CD4-positive, alpha-beta T cell (primary cell): ENCODE data around the gene APOA4. TPM values are rescaled to one million over a fixed set of nuclear protein-coding genes. Genes with fewer than 3 reads are reported as not detected.
A peak's percentile ranks its signal among the peaks of the same experiment; 100 is the strongest.

Experiments
- ATAC-seq: fragments of 200-7000 bp; cut with Tn5 transposase; one replicate; pipeline ENCODE4 v1.10.0; 2022; ENCODE audit warnings: mild to moderate bottlenecking; ENCODE audit not compliant: poor library complexity
- CTCF ChIA-PET: fragments of 350-600 bp; sonication (Branson Sonifier 250); formaldehyde crosslinking; loops from one replicate; lab custom pipeline; 2021; ENCODE audit warnings: antibody characterized with exemption, inconsistent platforms; lab: Charles Lee
- POLR2A ChIA-PET: fragments of 350-600 bp; sonication (Branson Sonifier 250); formaldehyde crosslinking; loops from one replicate; lab custom pipeline; 2021; ENCODE audit warnings: antibody characterized with exemption, inconsistent platforms; lab: Charles Lee
- DNase-seq, 14 experiments: peaks; one replicate each; pipeline ENCODE4 v3.0.0-alpha.2; 2013 to 2020; ENCODE audit warnings: mixed read lengths in 2 of 14
- H3K27ac ChIP-seq, 2 donors: one replicate each; pipeline versions ENCODE4 v1.5.1 to v1.7.0; 2013; ENCODE audit warnings: low read length in 2 of 2, low read depth in 1 of 2, mild to moderate bottlenecking in 1 of 2
- H3K27me3 ChIP-seq, 2 experiments: 1 replicate in 1 of 2; 2 replicates in 1 of 2; pipeline versions ENCODE4 v1.6.1 to v1.7.0; 2013; ENCODE audit warnings: low read length in 2 of 2, control low read depth in 1 of 2, mild to moderate bottlenecking in 1 of 2, moderate library complexity in 1 of 2; ENCODE audit not compliant: insufficient read depth in 2 of 2, control insufficient read depth in 1 of 2
- H3K36me3 ChIP-seq: one replicate; pipeline ENCODE4 v1.6.1; 2013; ENCODE audit warnings: low read length, control low read depth; ENCODE audit not compliant: insufficient read depth
- H3K4me1 ChIP-seq: one replicate; pipeline ENCODE4 v1.6.1; 2013; ENCODE audit warnings: low read length, control low read depth; ENCODE audit not compliant: insufficient read depth
- H3K4me3 ChIP-seq: one replicate; pipeline ENCODE4 v1.5.1; 2013; ENCODE audit warnings: mild to moderate bottlenecking, low read length, moderate library complexity
- H3K9me3 ChIP-seq, 2 experiments: 1 replicate in 1 of 2; 2 replicates in 1 of 2; pipeline versions ENCODE4 v1.6.1 to v1.7.0; 2013; ENCODE audit warnings: low read length in 2 of 2, mild to moderate bottlenecking in 2 of 2, control low read depth in 1 of 2, moderate library complexity in 1 of 2; ENCODE audit not compliant: control insufficient read depth in 1 of 2, insufficient read depth in 1 of 2
- H3K27ac Mint-ChIP-seq: one replicate; pipeline ENCODE4 v1.8.0; 2020; ENCODE audit warnings: mixed read lengths
- H3K27me3 Mint-ChIP-seq: one replicate; pipeline ENCODE4 v1.8.0; 2021; ENCODE audit warnings: mixed read lengths
- H3K36me3 Mint-ChIP-seq: one replicate; pipeline ENCODE4 v1.8.0; 2021; ENCODE audit warnings: low read depth, mixed read lengths
- H3K4me1 Mint-ChIP-seq: one replicate; pipeline ENCODE4 v1.8.0; 2021; ENCODE audit warnings: low read depth, mixed read lengths
- H3K4me3 Mint-ChIP-seq: one replicate; pipeline ENCODE4 v1.8.0; 2020; ENCODE audit warnings: mild to moderate bottlenecking, mixed read lengths
- H3K9me3 Mint-ChIP-seq: one replicate; pipeline ENCODE4 v1.8.0; 2020; ENCODE audit warnings: mixed read lengths
- intact Hi-C, 2 experiments: fragments of 100-400 bp; cut with DNase I in 1 of 2; cut with micrococcal nuclease in 1 of 2; formaldehyde crosslinking; loops; one replicate each; pipeline versions ENCODE4 v1.15.1 to v1.9.0; 2023 to 2025; cut with DNase I, micrococcal nuclease
- total RNA-seq, 174 experiments: library from RNA in 2 of 174; stranded (reverse) in 2 of 174; gene quantifications; one replicate each; pipeline ENCODE4 v1.2.3 and lab custom pipeline; 2021 to 2026
- TF ChIP-seq, protein P1 (sequence below): fragments of 200-600 bp; IDR thresholded peaks from one replicate; pipeline ENCODE4 v1.8.0; 2022; ENCODE audit warnings: antibody characterized with exemption, mild to moderate bottlenecking

The APOA4 gene
- total RNA-seq, 2 experiments from 2014 or later, result not detected

DNA sequence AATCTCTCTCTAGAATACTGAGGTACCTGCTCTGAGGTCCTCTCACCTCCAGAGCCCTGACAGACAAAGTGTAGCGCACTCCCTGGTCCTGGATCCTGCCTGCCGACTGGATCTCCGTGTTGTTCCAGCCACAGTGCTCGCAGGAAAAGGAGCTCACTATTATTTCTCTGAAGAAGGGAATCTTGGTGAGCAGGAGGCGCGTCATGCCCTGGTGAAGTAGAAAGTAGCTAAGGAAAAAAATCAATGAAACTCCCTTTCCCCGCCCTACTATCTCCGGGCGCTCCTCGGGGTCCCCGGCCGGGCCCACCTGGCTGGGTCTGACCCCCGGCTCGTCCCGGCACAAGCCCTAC is 35.7 kb downstream of the APOA4 start:
- intact Hi-C loops, result loop anchor here (5.0 kb wide), 3 partner anchors 65 to 540 kb away; partner anchors contain the start of genes CEP164 (in 1 of the 2), PCSK7 (in 1 of the 2) and RNF214 (in 1 of the 2)
- DNase-seq, result peak in 1 of 14 experiments; percentile 10
- peaks cover 50% of the 10 kb centered on the region for H3K4me1 Mint-ChIP-seq

DNA sequence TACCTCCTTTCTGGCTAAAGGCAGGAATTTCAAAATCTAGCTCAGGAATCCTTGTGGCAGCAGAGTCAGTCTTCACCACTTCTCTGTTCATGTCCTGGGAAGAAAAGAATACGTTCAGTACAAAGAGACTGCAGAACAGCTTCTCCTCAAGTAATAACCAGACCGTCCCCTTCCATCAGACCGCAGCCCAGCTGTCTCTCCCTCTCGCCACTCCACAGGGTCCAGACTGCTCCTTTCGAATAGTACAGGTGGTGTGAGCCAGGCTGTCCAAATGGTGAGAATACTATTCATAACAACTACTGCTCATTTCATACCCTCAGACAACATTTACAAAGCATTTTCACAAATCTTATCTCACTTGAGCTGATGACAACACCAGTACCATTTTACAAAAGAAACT is 36.1 kb downstream of the APOA4 start:
- Mint-ChIP-seq H3K4me1 (peaks cover 50% of the 10 kb centered on the region), H3K36me3 (peaks cover 63% of the 10 kb centered on the region)
- intact Hi-C loops, result loop anchor here (1.0 to 5.0 kb wide), 4 partner anchors 12 to 540 kb away; partner anchors contain the start of genes CEP164 (in 1 of the 2), PCSK7 (in 1 of the 2) and RNF214 (in 1 of the 2)

More for the DNA sequence above, 35.7 kb downstream of the APOA4 start:
- Histone ChIP-seq H3K4me3 (peak overlapping the region; percentile 85), H3K4me1 (peaks cover 46% of the 10 kb centered on the region), H3K27me3 (no peaks in the 10 kb centered on the region), H3K9me3 (no peaks in the 10 kb centered on the region), H3K27ac (peak overlapping the region; percentile 32 to 63), H3K36me3 (peaks cover 42% of the 10 kb centered on the region)
- ChIA-PET CTCF (interaction anchor here (1.1 to 1.4 kb wide), 3 partner anchors 16 to 49 kb away, joined by 3 read pairs; no protein-coding TSS in a partner anchor), POLR2A (interaction anchor here (0.6 to 3.0 kb wide), 15 partner anchors 11 to 444 kb away, joined by 3 to 64 read pairs (median 6); partner anchors contain the start of genes BUD13, PAFAH1B2, PCSK7 and SIDT2)
- H3K4me3 Mint-ChIP-seq, result peak overlapping the region; percentile 94
- peak; percentile 1 for ATAC-seq
- peaks cover 58% of the 10 kb centered on the region for H3K36me3 Mint-ChIP-seq
- no peaks in the 10 kb centered on the region for H3K27me3 Mint-ChIP-seq
- TF ChIP-seq, protein P1, sequence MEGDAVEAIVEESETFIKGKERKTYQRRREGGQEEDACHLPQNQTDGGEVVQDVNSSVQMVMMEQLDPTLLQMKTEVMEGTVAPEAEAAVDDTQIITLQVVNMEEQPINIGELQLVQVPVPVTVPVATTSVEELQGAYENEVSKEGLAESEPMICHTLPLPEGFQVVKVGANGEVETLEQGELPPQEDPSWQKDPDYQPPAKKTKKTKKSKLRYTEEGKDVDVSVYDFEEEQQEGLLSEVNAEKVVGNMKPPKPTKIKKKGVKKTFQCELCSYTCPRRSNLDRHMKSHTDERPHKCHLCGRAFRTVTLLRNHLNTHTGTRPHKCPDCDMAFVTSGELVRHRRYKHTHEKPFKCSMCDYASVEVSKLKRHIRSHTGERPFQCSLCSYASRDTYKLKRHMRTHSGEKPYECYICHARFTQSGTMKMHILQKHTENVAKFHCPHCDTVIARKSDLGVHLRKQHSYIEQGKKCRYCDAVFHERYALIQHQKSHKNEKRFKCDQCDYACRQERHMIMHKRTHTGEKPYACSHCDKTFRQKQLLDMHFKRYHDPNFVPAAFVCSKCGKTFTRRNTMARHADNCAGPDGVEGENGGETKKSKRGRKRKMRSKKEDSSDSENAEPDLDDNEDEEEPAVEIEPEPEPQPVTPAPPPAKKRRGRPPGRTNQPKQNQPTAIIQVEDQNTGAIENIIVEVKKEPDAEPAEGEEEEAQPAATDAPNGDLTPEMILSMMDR, result no peak
- H3K9me3 Mint-ChIP-seq, result no peaks in the 10 kb centered on the region
- H3K27ac Mint-ChIP-seq, result peak overlapping the region; percentile 96

DNA sequence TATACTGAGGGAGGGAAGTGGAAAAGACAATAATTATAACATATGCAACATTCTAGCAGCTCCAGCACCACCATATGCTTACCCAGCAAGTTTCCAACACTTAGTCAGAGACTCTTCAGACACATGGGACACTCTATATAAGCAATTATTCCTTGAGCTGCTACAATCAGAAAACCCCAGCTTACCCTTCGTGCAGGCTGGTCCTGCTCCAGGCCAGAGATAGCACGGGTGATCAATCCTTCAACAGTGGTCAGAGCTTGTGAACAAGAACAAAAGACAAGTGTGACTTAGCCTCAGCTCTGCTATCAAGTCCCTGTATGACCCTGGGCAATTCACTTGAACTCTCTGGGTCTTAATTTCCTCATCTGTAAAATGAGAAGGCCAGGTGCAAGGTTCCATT is 36.8 kb downstream of the APOA4 start:
- Histone ChIP-seq H3K4me3 (no peak overlapping the region), H3K36me3 (peaks cover 51% of the 10 kb centered on the region), H3K9me3 (no peaks in the 10 kb centered on the region), H3K4me1 (peaks cover 42% of the 10 kb centered on the region), H3K27me3 (no peaks in the 10 kb centered on the region), H3K27ac (no peak overlapping the region)
- DNase-seq (no peak), ATAC-seq (no peak)
- Mint-ChIP-seq H3K27ac (peak overlapping the region; percentile 96), H3K4me1 (peaks cover 51% of the 10 kb centered on the region), H3K27me3 (no peaks in the 10 kb centered on the region), H3K36me3 (peaks cover 69% of the 10 kb centered on the region), H3K9me3 (no peaks in the 10 kb centered on the region), H3K4me3 (peak overlapping the region; percentile 94)
- intact Hi-C loops, result loop anchor here (1.0 to 5.0 kb wide), 4 partner anchors 11 to 541 kb away; partner anchors contain the start of genes CEP164 (in 1 of the 2), PCSK7 (in 1 of the 2) and RNF214 (in 1 of the 2)
- POLR2A ChIA-PET, result interaction anchor here (0.8 to 3.0 kb wide), 4 partner anchors 13 to 359 kb away, joined by 3 to 64 read pairs (median 16); partner anchors contain the start of gene BUD13
- TF ChIP-seq, protein P1, result no peak
- CTCF ChIA-PET, result no interaction called here

More for the DNA sequence above, 36.1 kb downstream of the APOA4 start:
- TF ChIP-seq, protein P1, result no peak
- DNase-seq, result no peak
- no peak for ATAC-seq
- POLR2A ChIA-PET, result interaction anchor here (0.6 to 3.0 kb wide), 13 partner anchors 11 to 444 kb away, joined by 3 to 64 read pairs (median 6); partner anchors contain the start of genes BUD13, PAFAH1B2, PCSK7 and SIDT2
- CTCF ChIA-PET, result interaction anchor here (1.3 to 1.4 kb wide), 2 partner anchors 15 to 49 kb away, joined by 3 read pairs; no protein-coding TSS in a partner anchor
- Mint-ChIP-seq H3K9me3 (no peaks in the 10 kb centered on the region), H3K4me3 (peak overlapping the region; percentile 94), H3K27ac (peak overlapping the region; percentile 96), H3K27me3 (no peaks in the 10 kb centered on the region)
- peak overlapping the region in 1 of 2 donors; percentile 32 for H3K27ac ChIP-seq
- no peaks in the 10 kb centered on the region for H3K27me3 ChIP-seq
- peaks cover 47% of the 10 kb centered on the region for H3K36me3 ChIP-seq
- peak overlapping the region; percentile 85 for H3K4me3 ChIP-seq
- H3K4me1 ChIP-seq, result peaks cover 46% of the 10 kb centered on the region
- no peaks in the 10 kb centered on the region for H3K9me3 ChIP-seq
